HEK293T (cell line): ENCODE results near the gene TMEM263.
"Not testable (repeated sequence)": the region's sequence is repeated elsewhere in the genome, so short reads cannot be mapped to it uniquely, and the experiment has no call there.

Source experiments
- CTCF ChIA-PET: fragments of 350-600 bp; formaldehyde crosslinking; extraction: SDS; loops from one replicate; lab custom pipeline; 2021; ENCODE audit warnings: antibody characterized with exemption, inconsistent platforms; lab: Yijun Ruan, JAX
- POLR2A ChIA-PET: fragments of 350-600 bp; formaldehyde crosslinking; extraction: SDS; loops from one replicate; lab custom pipeline; 2020; ENCODE audit warnings: antibody characterized with exemption, inconsistent platforms; lab: Yijun Ruan, JAX
- DNase-seq: peaks from one replicate; pipeline ENCODE4 v3.0.0; 2012; ENCODE audit warnings: mixed read lengths; ENCODE audit errors: extremely low spot score
- ARNT ChIP-seq: fragments of 450-650 bp; IDR thresholded peaks from 2 replicates; pipeline ENCODE4 v1.6.1; 2017; ENCODE audit warnings: mild to moderate bottlenecking
- BHLHE40 ChIP-seq: fragments of 450-650 bp; IDR thresholded peaks from 2 replicates; pipeline ENCODE4 v1.6.1; 2016; ENCODE audit warnings: mild to moderate bottlenecking, moderate library complexity, borderline replicate concordance
- CTBP1 ChIP-seq: fragments of 450-650 bp; IDR thresholded peaks from 2 replicates; pipeline ENCODE4 v1.6.1; 2016; ENCODE audit warnings: borderline replicate concordance
- ELF4 ChIP-seq: fragments of 450-650 bp; IDR thresholded peaks from 2 replicates; pipeline ENCODE4 v1.6.1; 2017; ENCODE audit warnings: antibody characterized with exemption
- FOXA1 ChIP-seq: fragments of 450-650 bp; IDR thresholded peaks from 2 replicates; pipeline ENCODE4 v1.6.1; 2016; ENCODE audit warnings: mild to moderate bottlenecking
- FOXK2 ChIP-seq: fragments of 450-650 bp; IDR thresholded peaks from 2 replicates; pipeline ENCODE4 v1.6.1; 2016; ENCODE audit warnings: mild to moderate bottlenecking
- FOXM1 ChIP-seq: fragments of 450-650 bp; IDR thresholded peaks from 2 replicates; pipeline ENCODE4 v1.6.1; 2017; ENCODE audit warnings: mild to moderate bottlenecking, borderline replicate concordance
- HDGF ChIP-seq: fragments of 450-650 bp; IDR thresholded peaks from 2 replicates; pipeline ENCODE4 v1.6.1; 2017; ENCODE audit warnings: antibody characterized with exemption, borderline replicate concordance
- L3MBTL2 ChIP-seq: fragments of 450-650 bp; conservative IDR thresholded peaks from 2 replicates; pipeline ENCODE4 v1.6.1; 2016; ENCODE audit warnings: mild to moderate bottlenecking
- LEF1 ChIP-seq: fragments of 450-650 bp; IDR thresholded peaks from 2 replicates; pipeline ENCODE4 v1.6.1; 2017; ENCODE audit warnings: mild to moderate bottlenecking, borderline replicate concordance
- NFRKB ChIP-seq: fragments of 450-650 bp; IDR thresholded peaks from 2 replicates; pipeline ENCODE4 v1.6.1; 2016; ENCODE audit warnings: mild to moderate bottlenecking, moderate library complexity
- SP1 ChIP-seq: fragments of 450-650 bp; IDR thresholded peaks from 2 replicates; pipeline ENCODE4 v1.6.1; 2017
- SUZ12 ChIP-seq: fragments of 450-650 bp; IDR thresholded peaks from 2 replicates; pipeline ENCODE4 v1.6.1; 2016; ENCODE audit warnings: mild to moderate bottlenecking
- TARDBP ChIP-seq: fragments of 450-650 bp; IDR thresholded peaks from 2 replicates; pipeline ENCODE4 v1.6.1; 2016
- ZNF384 ChIP-seq: fragments of 450-650 bp; IDR thresholded peaks from 2 replicates; pipeline ENCODE4 v1.6.1; 2016
- TF ChIP-seq, protein P1 (sequence below): fragments of 450-650 bp; IDR thresholded peaks from 2 replicates; pipeline ENCODE4 v1.6.1; 2016

TMEM263 gene

DNA sequence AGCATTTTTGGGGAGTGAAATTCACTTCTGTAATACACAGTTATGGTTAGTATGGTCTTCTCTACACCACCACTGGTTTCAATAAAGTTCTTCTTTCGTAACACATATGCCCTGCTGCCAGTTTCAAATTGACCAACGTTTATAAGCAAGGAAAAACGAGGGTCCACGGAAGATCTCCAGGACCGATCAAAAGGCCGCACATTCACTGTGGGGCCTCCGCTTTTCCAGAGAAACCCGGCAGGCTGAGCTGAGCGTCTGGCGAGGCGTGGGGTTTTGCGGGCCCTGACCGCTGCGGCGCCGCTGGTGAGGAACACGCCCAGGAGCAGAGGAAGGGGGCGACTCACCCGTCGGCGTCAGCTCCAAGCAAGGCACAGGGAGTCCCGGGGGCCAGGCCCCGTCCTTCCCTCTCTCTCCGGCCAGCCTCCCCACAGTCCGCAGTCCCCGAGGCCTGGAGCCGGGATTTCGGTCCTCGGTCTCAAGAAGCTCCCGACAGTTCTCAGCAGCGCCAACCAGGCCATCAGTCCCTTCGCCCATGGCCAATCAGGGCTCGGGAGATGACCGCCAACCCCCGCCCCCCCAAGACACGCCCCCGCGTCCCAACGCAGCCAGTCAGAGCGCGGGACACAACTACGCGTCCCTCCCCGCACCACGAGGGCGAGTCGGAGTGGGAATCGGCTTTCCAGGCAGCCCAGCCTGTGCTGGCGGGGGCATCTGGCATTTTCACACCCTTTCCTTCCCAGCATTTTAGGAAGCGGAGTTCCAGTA is 31.1 kb downstream of the TMEM263 start, which contains the start of gene MTERF2:
Gene MTERF2, minus strand, starts transcription at position 522 of the 765 bp plus-strand sequence. CDS start 8,432 bp downstream, outside the sequence.
- CTCF ChIA-PET, result interaction anchor here (1.3 kb wide), 1 partner anchor 27 kb away, joined by 3 read pairs; no protein-coding TSS in a partner anchor
- POLR2A ChIA-PET, result interaction anchor here (0.7 to 2.4 kb wide), 10 partner anchors 10 to 629 kb away, joined by 3 to 16 read pairs (median 4); partner anchors contain the start of genes POLR3B and TMEM263
- DNase-seq, result peak; percentile 96
- TF ChIP-seq ARNT (no peak), SUZ12 (no peak), L3MBTL2 (peak; percentile 97)
- TF ChIP-seq, protein P1, sequence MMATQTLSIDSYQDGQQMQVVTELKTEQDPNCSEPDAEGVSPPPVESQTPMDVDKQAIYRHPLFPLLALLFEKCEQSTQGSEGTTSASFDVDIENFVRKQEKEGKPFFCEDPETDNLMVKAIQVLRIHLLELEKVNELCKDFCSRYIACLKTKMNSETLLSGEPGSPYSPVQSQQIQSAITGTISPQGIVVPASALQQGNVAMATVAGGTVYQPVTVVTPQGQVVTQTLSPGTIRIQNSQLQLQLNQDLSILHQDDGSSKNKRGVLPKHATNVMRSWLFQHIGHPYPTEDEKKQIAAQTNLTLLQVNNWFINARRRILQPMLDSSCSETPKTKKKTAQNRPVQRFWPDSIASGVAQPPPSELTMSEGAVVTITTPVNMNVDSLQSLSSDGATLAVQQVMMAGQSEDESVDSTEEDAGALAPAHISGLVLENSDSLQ, result peak; percentile 80

DNA sequence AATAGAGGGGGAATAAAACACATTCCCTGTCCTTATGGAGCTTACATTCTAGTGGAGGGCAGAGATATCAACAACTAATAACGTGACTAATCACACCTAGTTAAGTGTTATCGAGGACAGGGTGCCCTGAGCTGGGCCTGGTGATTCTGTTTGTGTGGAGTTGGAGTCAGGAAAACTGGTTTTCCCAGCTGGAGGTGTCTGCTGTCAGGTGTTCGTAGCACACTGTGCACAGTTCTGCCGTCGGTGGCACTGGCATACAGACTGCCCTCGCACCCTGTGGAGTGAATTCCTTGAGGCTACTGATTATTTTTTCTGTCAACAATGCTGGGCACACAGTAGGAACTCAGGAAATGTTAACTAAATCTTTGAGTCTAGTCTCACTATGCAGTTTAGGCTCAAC is 32.1 kb downstream of the TMEM263 start:
- POLR2A ChIA-PET, result interaction anchor here (1.5 to 2.4 kb wide), 4 partner anchors 11 to 630 kb away, joined by 4 to 16 read pairs (median 12); partner anchors contain the start of genes POLR3B and TMEM263
- DNase-seq, result no peak
- CTCF ChIA-PET, result no interaction called here
- TF ChIP-seq ARNT, result no peak
- no peak for TF ChIP-seq SP1
- TF ChIP-seq FOXA1, result no peak
- no peak for TF ChIP-seq CTBP1
- TF ChIP-seq TARDBP, result no peak
- no peak for TF ChIP-seq L3MBTL2
- no peak for TF ChIP-seq FOXM1
- TF ChIP-seq, protein P1, result no peak
- no peak for TF ChIP-seq LEF1
- no peak for TF ChIP-seq NFRKB
- TF ChIP-seq SUZ12, result no peak
- TF ChIP-seq HDGF, result no peak
- TF ChIP-seq BHLHE40, result no peak
- TF ChIP-seq ZNF384, result no peak
- no peak for TF ChIP-seq ELF4
- no peak for TF ChIP-seq FOXK2

DNA sequence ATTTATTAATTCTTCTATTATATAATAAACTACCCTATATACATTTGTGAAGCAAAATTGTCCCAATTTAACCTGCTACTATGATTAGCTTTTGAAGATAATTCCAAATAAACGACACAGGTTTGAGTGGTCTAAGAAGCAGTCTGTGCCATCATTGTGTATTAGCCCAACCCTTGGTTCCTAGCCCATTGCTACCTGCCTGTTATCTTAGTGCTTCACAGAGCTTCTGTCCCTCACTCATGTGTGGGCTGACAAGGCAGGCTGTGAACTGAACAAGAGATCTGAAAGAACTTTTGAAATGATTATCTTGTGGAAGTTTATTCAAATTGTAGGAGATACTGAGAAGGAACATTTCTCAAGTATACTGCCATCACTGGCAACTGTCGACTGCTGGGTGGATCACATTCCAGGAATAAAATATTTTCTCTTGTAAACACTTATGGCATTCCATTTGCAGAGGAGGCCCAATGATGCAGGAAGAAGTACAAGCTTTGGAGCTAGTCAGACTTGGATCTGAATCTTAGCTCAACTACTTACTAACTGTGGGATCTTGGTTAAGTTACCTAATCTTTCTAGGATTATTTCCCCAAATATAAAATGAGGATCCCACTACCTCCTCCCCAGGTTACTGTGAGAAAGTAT is 39.0 kb downstream of the TMEM263 start:
- ChIA-PET POLR2A (no interaction called here), CTCF (no interaction called here)
- no peak for DNase-seq
- TF ChIP-seq TARDBP (no peak), ARNT (no peak)
- TF ChIP-seq, protein P1, result no peak

DNA sequence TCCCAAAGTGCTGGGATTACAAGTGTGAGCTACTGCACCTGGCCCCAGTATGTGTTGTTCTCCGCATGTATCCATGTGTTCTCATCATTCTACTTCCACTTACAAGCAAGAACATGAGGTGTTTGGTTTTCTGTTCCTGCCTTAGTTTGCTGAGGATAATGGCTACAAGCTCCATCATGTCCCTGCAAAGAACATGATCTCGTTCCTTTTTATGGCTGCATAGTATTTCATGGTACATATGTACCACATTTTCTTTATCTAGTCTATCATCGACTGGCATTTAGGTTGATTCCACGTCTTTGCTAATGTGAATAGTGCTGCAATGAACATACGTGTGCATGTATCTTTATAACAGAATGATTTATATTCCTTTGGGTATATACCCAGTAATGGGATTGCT is 40.4 kb downstream of the TMEM263 start:
- POLR2A ChIA-PET, DNase-seq, CTCF ChIA-PET: not testable (repeated sequence)

DNA sequence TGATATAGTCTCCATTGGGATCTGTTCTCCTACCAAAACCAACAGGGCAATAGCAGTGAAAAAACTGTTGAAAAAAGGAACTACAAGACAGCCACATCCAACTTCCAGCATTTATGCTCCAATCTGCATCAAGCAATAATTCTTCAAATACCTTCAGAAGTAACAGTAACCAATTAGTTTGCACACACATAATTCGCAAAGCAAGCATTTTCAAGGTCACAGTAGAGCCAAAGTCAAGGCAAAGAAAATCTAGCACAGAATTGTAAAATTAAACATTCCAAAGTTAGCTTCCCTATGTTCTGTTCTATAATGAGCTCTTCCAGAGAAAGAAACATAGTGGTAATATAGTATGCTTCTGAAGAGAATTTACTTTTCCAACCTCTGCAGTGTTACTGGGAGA is 42.2 kb downstream of the TMEM263 start:
- ChIA-PET POLR2A (interaction anchor here (1.6 kb wide), 1 partner anchor 11 kb away, joined by 4 read pairs; the partner anchor contains the start of gene MTERF2), CTCF (no interaction called here)
- no peak for DNase-seq
- no peak for TF ChIP-seq FOXA1
- TF ChIP-seq LEF1, result no peak
- no peak for TF ChIP-seq SP1
- no peak for TF ChIP-seq L3MBTL2
- TF ChIP-seq SUZ12, result no peak

DNA sequence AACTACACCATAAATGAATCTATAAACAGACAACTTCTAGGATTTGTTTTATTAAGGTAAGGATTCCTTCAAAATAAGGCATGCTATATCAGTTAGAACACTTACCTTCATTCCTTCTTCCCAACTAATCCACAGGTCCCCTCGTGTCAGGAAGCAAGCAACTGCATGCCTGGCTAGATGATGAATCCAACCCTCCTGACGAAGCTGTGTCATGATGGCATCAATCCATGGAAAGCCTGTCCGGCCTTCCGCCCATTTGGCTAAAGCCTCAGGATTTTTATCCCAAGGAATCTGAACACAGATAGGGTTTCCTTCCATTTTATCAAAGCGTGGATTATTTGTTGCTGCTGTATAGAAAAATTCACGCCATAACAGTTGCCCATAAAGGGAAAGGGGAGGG is 43.7 kb downstream of the TMEM263 start:
- CTCF ChIA-PET, result no interaction called here
- DNase-seq, result no peak
- TF ChIP-seq NFRKB, result no peak
- no peak for TF ChIP-seq BHLHE40
- no peak for TF ChIP-seq LEF1
- TF ChIP-seq HDGF, result no peak
- no peak for TF ChIP-seq L3MBTL2
- no peak for TF ChIP-seq ZNF384
- POLR2A ChIA-PET, result no interaction called here

DNA sequence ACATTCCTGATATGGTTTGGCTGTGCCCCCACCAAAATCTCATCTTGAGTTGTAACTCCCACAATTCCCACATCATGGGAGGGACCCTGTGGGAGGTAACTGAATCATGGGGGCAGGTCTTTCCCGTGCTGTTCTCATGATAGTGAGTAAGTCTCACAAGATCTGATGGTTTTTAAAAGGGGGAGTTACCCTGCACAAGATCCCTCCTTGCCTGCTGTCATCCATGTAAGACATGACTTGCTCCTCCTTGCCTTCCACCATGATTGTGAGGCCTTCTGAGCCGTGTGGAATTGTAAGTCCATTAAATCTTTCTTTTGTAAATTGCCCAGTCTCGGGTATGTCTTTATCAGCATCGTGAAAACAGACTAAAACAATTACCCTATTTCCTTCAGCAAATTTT is 47.0 kb downstream of the TMEM263 start:
- POLR2A ChIA-PET, CTCF ChIA-PET, DNase-seq: not testable (repeated sequence)
